Kidney capillary endothelial cell (primary cell): ENCODE measurements around the gene NOX4.

Source experiments
- DNase-seq: peaks from one replicate; pipeline ENCODE4 v3.0.0-alpha.2; 2018; ENCODE audit warnings: low spot score

NOX4 gene

DNA sequence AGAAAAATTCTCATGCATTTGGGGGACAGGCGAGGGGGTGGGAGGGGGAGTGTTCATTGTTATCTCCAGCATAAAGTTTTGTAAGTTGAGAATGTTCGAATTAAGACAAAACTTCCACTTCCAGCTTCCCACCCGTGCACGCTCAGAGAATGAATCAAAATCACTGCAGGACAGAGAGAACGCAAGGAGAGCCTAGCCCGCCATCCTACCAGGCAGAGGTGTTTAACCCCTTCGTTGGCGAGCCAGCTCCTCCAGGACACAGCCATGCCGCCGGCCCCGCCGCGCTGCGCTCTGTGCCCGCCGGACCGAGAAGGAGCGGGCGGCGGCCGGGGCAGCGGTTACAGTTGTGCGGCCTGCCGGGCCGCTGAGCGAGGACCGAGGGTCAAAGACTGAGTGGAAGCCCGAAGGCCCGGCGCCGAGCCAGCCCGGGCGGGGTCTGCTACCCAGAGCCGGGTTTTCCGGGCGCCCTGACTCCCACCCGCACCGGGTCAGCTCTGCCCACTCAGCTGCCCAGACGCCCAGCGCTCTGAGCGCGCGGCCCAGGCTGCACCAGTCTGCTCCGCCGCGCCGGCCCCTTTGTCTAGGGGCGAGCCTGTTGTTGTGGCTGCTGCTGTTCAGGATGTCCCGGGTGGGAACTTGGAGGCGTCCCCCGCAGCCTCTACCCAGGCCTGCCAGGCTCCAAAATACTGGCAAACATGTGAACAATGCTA, at the start of gene NOX4:
NOX4 (minus strand) TSS at position 395 of the 710 bp plus-strand sequence; CDS start at position 266, 129 bp downstream.
- DNase-seq = peak; percentile 76

DNA sequence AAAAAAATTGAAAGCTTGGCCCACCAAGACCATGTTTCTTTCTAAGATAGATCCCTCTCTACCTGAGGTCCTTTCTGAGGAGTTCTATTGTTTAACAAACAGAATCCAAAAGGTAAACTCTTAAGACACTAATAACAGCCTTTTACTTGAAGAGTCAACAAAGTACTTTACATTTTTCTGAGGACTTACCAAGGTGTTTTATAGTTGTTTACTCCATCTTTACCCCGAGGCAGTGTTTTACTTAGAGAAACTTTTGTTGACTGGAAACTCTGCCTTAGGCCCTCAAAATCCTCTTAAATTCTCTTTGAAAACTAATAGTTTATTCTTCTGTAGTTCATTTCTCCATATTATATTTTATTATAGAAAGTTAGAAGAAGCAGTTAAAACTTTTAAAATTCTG, 49.7 kb upstream of the NOX4 start:
- no peak for DNase-seq

DNA sequence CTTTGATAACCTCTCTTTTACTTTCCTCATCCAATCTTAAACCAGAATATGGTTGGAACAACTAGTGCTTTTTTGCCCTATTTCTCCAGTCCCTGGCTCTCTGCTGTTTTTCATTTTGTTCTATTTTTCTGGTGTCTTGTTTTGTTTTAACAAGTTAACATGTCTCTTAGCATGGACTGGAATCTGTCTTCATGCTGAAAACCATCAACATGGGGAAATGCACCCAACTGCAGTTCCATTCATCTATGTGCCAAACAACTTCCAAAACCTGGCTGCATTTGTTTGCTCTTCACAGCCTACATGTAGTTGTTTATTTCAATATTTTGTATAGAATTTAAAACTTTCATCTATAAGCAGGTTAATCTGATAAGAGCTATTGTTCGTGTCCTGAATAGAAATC, 46.8 kb upstream of the NOX4 start:
- no peak for DNase-seq

- DNase-seq = no peak
Observed at GRCh38 chr11:89536926-89537325, 45.8 kb upstream of the NOX4 start.

- DNase-seq = no peak
Observed at GRCh38 chr11:89535221-89535620, 44.0 kb upstream of the NOX4 start.

DNA sequence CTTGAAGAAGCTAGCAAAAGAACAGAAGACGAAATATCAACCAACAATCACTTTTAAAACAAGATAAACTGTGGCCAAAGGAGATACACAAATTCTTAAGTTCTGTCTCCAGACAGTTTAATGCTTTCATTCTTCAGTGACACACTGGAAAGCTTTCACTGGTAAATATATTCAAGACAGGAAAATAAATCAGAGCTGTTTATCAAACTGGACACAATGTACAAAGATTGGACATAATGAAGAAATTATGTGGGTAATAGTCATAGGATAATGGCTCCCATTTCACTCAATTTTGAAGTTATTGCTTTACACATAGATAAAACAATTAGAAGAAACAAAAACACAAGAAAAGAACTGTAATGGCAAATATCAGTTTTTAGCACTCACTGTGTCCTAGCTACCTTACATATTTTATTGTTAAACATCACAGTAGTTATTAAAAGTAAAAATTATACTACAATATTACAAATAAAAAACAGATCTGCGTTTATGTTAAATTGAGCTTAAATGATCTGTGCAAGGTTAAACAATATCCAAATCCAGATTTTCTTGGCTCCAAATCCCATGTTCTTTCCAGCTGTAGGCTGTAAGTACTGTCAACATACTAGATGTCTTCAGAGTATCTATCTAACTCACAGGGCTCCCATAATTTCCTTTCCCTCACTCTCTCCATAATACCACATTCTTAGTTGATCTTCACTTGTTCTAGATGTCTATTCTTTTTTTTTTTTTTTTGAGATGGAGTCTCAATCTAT, 38.6 kb upstream of the NOX4 start:
- no peak for DNase-seq

DNA sequence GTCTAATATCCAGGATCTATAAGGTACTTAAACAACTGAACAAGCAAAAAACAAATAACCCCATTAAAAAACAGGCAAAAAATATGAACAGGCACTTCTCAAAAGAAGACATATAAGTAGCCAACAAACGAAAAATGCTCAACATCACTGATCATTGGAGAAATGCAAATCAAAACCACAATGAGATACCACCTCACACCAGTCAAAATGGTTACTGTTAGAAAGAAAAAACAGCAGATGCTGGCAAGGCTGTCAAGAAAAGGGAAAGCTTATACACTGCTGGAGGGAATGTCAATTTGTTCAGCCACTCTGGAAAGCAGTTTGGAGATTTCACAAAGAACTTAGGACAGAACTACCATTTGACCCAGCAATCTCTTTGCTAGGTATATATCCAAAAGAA, 30.6 kb upstream of the NOX4 start:
- no peak for DNase-seq

DNA sequence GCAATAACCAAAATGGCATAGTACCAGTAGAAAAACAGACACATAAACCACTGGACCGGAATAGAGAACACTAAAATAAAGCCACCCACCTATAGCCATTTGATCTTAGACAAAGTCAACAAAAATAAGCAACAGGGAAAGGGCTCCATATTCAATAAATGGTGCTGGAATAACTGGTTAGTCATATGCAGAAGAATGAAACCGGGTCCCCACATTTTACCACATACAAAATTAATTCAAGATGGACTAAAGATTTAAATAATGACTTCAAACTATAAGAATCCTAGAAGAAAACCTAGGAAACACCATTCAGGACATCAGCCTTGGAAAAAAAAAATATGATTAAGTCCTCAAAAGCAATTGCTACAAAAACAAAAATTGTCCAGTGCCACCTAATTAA, 30.1 kb upstream of the NOX4 start:
- no peak for DNase-seq

- no peak for DNase-seq
Observed at GRCh38 chr11:89516496-89516895, 25.3 kb upstream of the NOX4 start.

DNA sequence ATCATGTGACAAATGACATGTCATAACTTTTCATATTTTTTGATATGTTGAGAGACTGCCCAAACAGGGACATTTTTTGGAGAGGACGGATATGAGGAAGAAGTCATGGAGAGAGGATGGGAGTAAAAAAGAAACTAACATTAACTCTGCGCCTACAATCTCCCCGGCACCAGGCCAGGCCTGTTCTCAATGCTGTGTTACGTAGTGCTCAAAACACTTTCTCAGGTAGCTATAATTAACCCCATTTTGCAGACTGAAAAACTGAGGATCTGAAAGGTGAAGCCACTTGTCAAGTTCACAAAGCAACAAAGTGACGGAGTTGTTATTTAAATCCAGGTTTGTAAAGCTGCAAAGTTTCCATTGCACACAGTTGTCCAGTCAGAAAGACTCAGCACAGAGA, 17.4 kb upstream of the NOX4 start:
- DNase-seq = no peak

DNA sequence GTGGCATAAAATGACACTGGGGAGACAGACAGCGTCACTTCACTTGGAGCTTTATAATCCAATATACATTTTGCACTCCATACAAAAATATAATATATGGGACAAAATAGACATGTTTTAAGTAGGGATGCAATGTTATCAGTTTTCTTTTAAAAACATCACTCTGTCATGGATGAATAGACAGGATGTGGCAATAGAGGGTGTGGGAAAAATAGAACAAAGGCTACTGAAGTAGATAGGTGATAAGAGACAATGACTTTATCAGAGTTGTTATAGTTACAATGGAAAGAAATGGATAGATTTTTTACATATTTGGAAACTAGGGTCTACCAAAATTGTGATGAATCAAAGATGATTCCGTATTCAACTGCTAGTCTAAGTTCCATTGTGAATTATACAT, 13.1 kb upstream of the NOX4 start:
- DNase-seq = no peak

DNA sequence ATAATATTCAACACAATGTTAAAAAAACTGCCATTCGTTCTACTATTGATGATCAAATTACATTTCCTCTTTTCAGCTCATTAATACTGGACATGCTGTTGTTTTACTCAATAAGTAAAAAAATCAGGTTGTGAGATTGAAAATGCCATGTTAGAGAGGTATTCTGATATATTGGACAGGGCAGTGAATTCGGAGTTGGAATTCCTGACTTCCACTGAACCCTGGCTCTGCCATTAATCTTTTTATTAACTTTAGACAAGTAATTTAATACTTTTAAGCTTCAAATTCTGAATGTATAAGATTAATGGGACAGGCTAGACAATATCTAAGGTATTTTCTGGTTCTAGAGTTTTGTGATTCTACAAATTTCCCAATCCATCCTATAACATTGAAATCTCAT, 12.2 kb upstream of the NOX4 start:
- no peak for DNase-seq

- no peak for DNase-seq
Observed at GRCh38 chr11:89502301-89502700, 11.1 kb upstream of the NOX4 start.

DNA sequence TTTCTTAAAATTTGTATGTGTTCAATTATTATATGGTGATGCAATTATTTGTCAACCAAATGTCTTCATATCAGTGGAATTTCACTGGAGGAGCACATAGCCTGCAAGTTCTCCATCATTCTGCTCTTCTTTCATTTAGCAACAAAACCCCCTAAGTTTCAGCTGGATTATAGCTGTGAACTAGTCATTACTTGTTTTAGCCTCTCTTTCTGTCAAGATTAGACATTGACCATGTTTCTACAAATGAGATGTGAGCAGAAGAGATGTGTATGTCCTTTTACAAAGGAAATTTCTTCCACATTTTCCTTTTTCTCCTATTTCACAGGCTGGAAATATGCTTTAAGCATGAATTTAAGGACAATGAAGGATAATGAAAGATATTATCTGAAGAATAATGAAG, 9.2 kb upstream of the NOX4 start:
- DNase-seq = no peak

DNA sequence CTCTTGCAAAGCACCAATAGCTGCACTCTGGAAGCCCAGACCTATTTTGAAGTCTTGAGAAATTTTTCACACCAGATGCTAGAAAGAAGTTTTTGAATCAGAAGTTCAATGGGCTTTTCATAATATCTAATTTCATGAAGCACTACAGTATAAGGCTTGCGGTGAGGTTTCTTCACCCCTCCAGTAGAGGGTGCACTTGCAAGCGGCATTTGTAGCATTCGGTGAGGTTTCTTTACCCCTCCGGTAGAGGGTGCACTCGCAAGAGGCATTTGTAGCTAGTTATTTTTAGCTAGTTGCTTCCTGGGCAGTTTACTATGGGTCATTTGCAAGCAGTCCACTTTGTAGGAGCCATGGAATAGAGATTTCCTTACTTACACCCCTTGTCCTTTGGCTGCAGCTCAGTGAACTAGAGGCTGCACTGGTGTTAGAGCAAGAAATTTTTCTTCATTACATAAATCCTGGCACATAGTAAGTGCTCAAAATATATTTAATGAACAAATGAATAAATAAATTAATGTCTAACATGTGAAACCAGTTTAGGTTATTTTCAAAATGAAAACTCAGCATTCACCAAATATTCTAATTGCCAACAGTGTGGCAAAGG, 7.8 kb upstream of the NOX4 start:
- no peak for DNase-seq

- peak; percentile 81 for DNase-seq
Observed at GRCh38 chr11:89495951-89496350, 4.8 kb upstream of the NOX4 start.

DNA sequence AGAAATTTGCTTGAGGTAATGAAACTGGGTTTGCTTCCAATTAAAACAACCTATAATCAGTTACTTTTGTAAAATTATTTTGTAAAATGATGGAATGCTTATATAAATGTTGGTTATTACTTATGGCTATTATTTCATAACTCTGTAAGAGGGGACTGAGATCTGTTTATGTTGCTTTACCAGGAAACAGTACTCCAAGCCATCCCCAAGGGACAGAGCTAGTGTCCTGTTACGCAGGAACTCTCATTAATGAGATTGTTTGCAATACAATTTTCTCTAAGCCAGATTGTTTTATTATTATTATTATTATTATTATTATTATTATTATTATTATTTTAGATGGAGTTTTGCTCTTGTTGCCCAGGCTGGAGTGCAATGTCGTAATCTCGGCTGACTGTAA, 2.3 kb upstream of the NOX4 start:
- DNase-seq = no peak

GRCh38 chr11:89490602-89490980, 584 bp downstream of the NOX4 start:
- no peak for DNase-seq

DNA sequence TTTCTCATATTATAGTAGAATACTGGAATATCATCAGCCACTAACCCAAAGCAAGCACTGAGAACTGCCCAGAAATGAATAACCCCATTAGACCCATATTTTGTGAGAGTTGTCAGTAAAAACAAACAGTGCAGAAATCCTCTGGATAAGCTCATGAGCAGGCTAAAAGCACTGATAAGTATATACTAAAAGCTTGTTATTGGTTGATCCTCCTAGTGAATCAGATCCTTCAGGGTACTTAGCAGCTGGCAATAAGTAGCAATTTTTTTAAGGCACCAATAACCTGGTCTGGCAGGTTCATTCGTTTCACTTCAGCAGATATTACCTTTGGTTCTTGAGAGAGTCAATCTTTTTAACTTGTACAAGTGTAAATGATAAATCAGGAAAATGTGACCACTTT, 1.2 kb downstream of the NOX4 start:
- DNase-seq = no peak

DNA sequence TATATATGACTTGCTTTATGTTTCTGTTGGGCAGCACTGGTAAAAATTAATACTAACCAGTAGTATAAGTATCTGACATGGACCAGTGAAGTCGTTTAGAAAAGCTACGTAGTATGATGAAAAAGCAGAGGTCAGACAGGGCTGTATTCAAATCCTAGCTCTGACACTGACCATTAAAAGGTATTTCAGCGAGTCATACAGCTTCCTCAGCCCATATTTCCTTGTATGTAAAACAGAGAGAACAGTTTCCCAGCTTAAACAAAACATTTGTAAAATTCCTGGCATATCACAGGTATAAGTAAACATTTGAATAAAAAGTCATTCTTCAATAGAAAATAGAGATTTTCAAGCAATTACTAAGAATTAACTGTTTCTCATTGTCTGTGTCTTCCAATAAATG, 4.2 kb downstream of the NOX4 start:
- DNase-seq = peak; percentile 77

DNA sequence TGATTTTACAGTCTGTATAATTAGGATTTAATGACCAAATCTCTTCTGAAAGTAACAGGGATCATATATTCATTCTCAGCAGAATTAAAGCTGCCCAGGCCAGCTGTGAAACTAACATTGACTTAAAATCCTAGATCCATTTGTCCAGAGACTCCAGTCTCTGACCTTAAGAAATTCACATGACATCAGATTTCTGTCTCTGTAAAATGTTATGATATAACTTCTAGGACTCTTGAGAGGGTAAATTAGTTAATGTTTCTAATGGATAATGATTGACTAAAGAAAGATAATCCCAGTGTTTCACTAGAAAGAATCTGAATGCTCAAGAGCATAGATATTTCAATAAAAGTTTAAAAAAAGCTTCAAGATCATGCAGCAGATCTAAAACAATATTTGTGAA, 6.3 kb downstream of the NOX4 start:
- DNase-seq = no peak

DNA sequence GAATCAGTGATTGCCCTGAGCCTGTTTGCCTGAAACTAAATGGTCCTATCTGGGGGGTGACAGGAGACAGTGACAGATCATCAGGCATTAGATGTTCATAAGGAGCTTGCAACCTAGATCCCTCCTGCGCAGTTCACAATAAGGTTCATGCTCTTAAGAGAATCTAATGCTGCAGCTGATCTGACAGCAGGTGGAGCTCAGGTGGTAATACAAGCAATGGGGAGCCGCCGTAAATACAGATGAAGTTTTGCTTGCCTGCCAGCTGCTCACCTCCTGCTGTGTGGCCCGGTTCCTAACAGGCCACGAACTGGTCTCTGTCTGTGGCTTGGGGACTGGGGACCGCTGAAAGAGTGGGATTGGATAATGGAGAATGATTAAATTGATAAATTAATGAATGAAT, 14.0 kb downstream of the NOX4 start:
- DNase-seq = no peak

GRCh38 chr11:89463266-89463780, 27.9 kb downstream of the NOX4 start:
- DNase-seq = no peak
